ENCODE measurements around the gene ZNF827. TPM values are rescaled to one million over a fixed set of nuclear protein-coding genes. Genes with fewer than 3 reads are reported as not detected.

Gene ZNF827
- total and polyA plus RNA-seq, 7 donors, result 1.7 to 15.2 (median 7.3) TPM

- TF ChIP-seq CTCF (IDR thresholded peaks at IDR 0.05), result no peak
- no peak overlapping the region for H3K27ac ChIP-seq
- H3K4me1 ChIP-seq, result peaks cover 33% of the 10 kb centered on the region
- no peaks in the 10 kb centered on the region for H3K9me3 ChIP-seq
- 74 to 90% (median 82%) methylated on average over 10 of the region's 10 CpGs for WGBS, 3 donors
- intact Hi-C loops (cut with DNase I), result no loop called here
- H3K36me3 ChIP-seq (ENCODE audit: insufficient read depth in 1 of 2, low read depth in 1 of 2), result no peaks in the 10 kb centered on the region
- DNase-seq (no peak), ATAC-seq (peak in 1 of 4 donors; percentile 3)
- H3K27me3 ChIP-seq (ENCODE audit: insufficient read depth in 3 of 3, low read length in 2 of 3), result no peaks in the 10 kb centered on the region
- H3K4me3 ChIP-seq, result no peak overlapping the region
These were observed 218.6 kb downstream of the ZNF827 start for GRCh38 chr4:145719752-145720624.

- Histone ChIP-seq H3K9me3 (peaks cover 2% of the 10 kb centered on the region), H3K4me1 (peaks cover 22% of the 10 kb centered on the region), H3K27me3 (ENCODE audit: insufficient read depth in 3 of 3, low read length in 2 of 3) (no peaks in the 10 kb centered on the region), H3K36me3 (ENCODE audit: insufficient read depth in 1 of 2, low read depth in 1 of 2) (no peaks in the 10 kb centered on the region), H3K4me3 (no peak overlapping the region), H3K27ac (no peak overlapping the region)
- intact Hi-C loops (cut with DNase I), result no loop called here
- no peak for TF ChIP-seq CTCF (IDR thresholded peaks at IDR 0.05)
- ATAC-seq, result no peak
- 38 to 48% (median 41%) methylated on average over 1 of the region's 1 CpG for WGBS, 3 donors
- no peak for DNase-seq
These were observed 221.9 kb downstream of the ZNF827 start for GRCh38 chr4:145716661-145717200.

GRCh38 chr4:145716200-145716599, 222.4 kb downstream of the ZNF827 start:
- Histone ChIP-seq H3K4me3 (no peak overlapping the region), H3K27ac (no peak overlapping the region), H3K36me3 (ENCODE audit: insufficient read depth in 1 of 2, low read depth in 1 of 2) (no peaks in the 10 kb centered on the region), H3K4me1 (peaks cover 17% of the 10 kb centered on the region), H3K9me3 (peaks cover 6% of the 10 kb centered on the region), H3K27me3 (ENCODE audit: insufficient read depth in 3 of 3, low read length in 2 of 3) (no peaks in the 10 kb centered on the region)
- 23 to 27% (median 23%) methylated on average over 3 of the region's 3 CpGs for WGBS, 3 donors
- DNase-seq (peak; percentile 18 to 53), ATAC-seq (peak; percentile 86 to 95 (median 94))
- intact Hi-C loops (cut with DNase I), result no loop called here
- no peak for TF ChIP-seq CTCF (IDR thresholded peaks at IDR 0.05)

- H3K36me3 ChIP-seq (ENCODE audit: insufficient read depth in 1 of 2, low read depth in 1 of 2), result no peaks in the 10 kb centered on the region
- DNase-seq (no peak), ATAC-seq (peak; percentile 82 to 91 (median 84))
- no peaks in the 10 kb centered on the region for H3K4me1 ChIP-seq
- intact Hi-C loops (cut with DNase I), result no loop called here
- H3K9me3 ChIP-seq, result peaks cover 8% of the 10 kb centered on the region
- H3K27me3 ChIP-seq (ENCODE audit: insufficient read depth in 3 of 3, low read length in 2 of 3), result no peaks in the 10 kb centered on the region
- TF ChIP-seq CTCF (IDR thresholded peaks at IDR 0.05), result no peak
- no peak overlapping the region for H3K4me3 ChIP-seq
- H3K27ac ChIP-seq, result peak overlapping the region; percentile 43
- WGBS, 3 donors, result 86 to 92% (median 89%) methylated on average over 3 of the region's 3 CpGs
These were observed 228.8 kb downstream of the ZNF827 start for GRCh38 chr4:145709843-145710242.
